Inflammatory macrophage (primary cell): ENCODE data around the gene LYRM2.

Experiments
- DNase-seq, 2 donors: peaks; one replicate each; pipeline ENCODE4 v3.0.0-alpha.2; 2020 to 2022

Gene LYRM2

GRCh38 chr6:89554106-89554505 lies 84.4 kb downstream of the LYRM2 start:
- no peak for DNase-seq

GRCh38 chr6:89553431-89553830 lies 85.1 kb downstream of the LYRM2 start:
- DNase-seq, result no peak

GRCh38 chr6:89547281-89547680 lies 91.3 kb downstream of the LYRM2 start:
- no peak for DNase-seq

- DNase-seq, result no peak
Measured at GRCh38 chr6:89542866-89543265, 95.7 kb downstream of the LYRM2 start.

- no peak for DNase-seq
Measured at GRCh38 chr6:89542081-89542857, 96.3 kb downstream of the LYRM2 start.

- DNase-seq, result no peak
Measured at GRCh38 chr6:89539779-89540178, 98.8 kb downstream of the LYRM2 start.

GRCh38 chr6:89536231-89536630 lies 102.3 kb downstream of the LYRM2 start:
- no peak for DNase-seq

GRCh38 chr6:89530982-89531381 lies 107.6 kb downstream of the LYRM2 start:
- no peak for DNase-seq

- no peak for DNase-seq
Measured at GRCh38 chr6:89528866-89529265, 109.7 kb downstream of the LYRM2 start.

GRCh38 chr6:89527634-89528033 lies 110.9 kb downstream of the LYRM2 start:
- DNase-seq, result peak; percentile 30 to 40

- no peak for DNase-seq
Measured at GRCh38 chr6:89526563-89526869, 112.0 kb downstream of the LYRM2 start.

- DNase-seq, result no peak
Measured at GRCh38 chr6:89525786-89526562, 112.6 kb downstream of the LYRM2 start.

GRCh38 chr6:89522778-89523177 lies 115.8 kb downstream of the LYRM2 start:
- DNase-seq, result no peak

- no peak for DNase-seq
Measured at GRCh38 chr6:89520736-89521135, 117.8 kb downstream of the LYRM2 start.

GRCh38 chr6:89518352-89519055 lies 120.0 kb downstream of the LYRM2 start:
- DNase-seq, result peak in 1 of 2 donors; percentile 4
